H1 (cell line): ENCODE data around the gene SLC12A8. TPM values are rescaled to one million over a fixed set of nuclear protein-coding genes. Genes with fewer than 3 reads are reported as not detected.

ENCODE experiments used
- CTCF ChIA-PET: fragments of 300-600 bp; sonication (Branson Sonifier 250); formaldehyde crosslinking; loops from one replicate; lab custom pipeline; 2021; ENCODE audit not compliant: partially characterized antibody; lab: Charles Lee
- POLR2A ChIA-PET: fragments of 300-600 bp; sonication (Branson Sonifier 250); formaldehyde crosslinking; loops from one replicate; lab custom pipeline; 2021; ENCODE audit warnings: inconsistent platforms; ENCODE audit not compliant: partially characterized antibody; lab: Charles Lee
- DNase-seq, 2 experiments: peaks; one replicate each; pipeline versions ENCODE4 v3.0.0 to v3.0.0-alpha.2; 2010 to 2022; ENCODE audit warnings: low spot score in 2 of 2, low read depth in 1 of 2, mixed read lengths in 1 of 2
- FAIRE-seq: peaks from 2 replicates; lab custom pipeline; 2011; peaks lifted over from hg19 to GRCh38; lab: Jason Lieb, UNC
- H2AFZ ChIP-seq: 2 replicates; pipeline ENCODE4 v1.8.1; 2012; ENCODE audit warnings: low read length, inconsistent platforms
- H2AK5ac ChIP-seq: 2 replicates; pipeline ENCODE4 v1.6.1; 2013; ENCODE audit warnings: low read depth, low read length
- H2BK120ac ChIP-seq: replicated peaks from 2 replicates; pipeline ENCODE3; 2013; ENCODE audit warnings: low read depth, low read length, inconsistent platforms
- H2BK12ac ChIP-seq: 2 replicates; pipeline ENCODE4 v1.6.1; 2013; ENCODE audit warnings: low read depth, low read length
- H2BK15ac ChIP-seq: 2 replicates; pipeline ENCODE4 v1.6.1; 2013; ENCODE audit warnings: low read length
- H2BK20ac ChIP-seq: 2 replicates; pipeline ENCODE4 v1.6.1; 2013; ENCODE audit warnings: low read length
- H2BK5ac ChIP-seq: 2 replicates; pipeline ENCODE4 v1.6.1; 2013; ENCODE audit warnings: low read depth, low read length
- H3K14ac ChIP-seq: 2 replicates; pipeline ENCODE4 v1.6.1; 2013; ENCODE audit warnings: inconsistent platforms; ENCODE audit not compliant: insufficient read length
- H3K18ac ChIP-seq: 2 replicates; pipeline ENCODE4 v1.6.1; 2013; ENCODE audit warnings: low read length; ENCODE audit errors: extremely low read depth
- H3K23ac ChIP-seq: 2 replicates; pipeline ENCODE4 v1.6.1; 2013; ENCODE audit warnings: inconsistent platforms; ENCODE audit not compliant: insufficient read length
- H3K23me2 ChIP-seq: 2 replicates; pipeline ENCODE4 v1.6.1; 2013; ENCODE audit warnings: low read depth, low read length
- H3K27ac ChIP-seq: 2 replicates; pipeline ENCODE4 v1.6.1; 2011; ENCODE audit warnings: low read depth, low read length, inconsistent platforms
- H3K27me3 ChIP-seq, 4 experiments: replicated peaks in 1 of 4; 1 replicate in 1 of 4; 2 replicates in 3 of 4; pipeline versions ENCODE4 v1.6.1 to v1.8.1; 2011 to 2013; ENCODE audit warnings: low read length in 3 of 4, mild to moderate bottlenecking in 3 of 4, inconsistent platforms in 2 of 4, mixed read lengths in 2 of 4, moderate library complexity in 1 of 4; ENCODE audit not compliant: control insufficient read depth in 3 of 4, insufficient read depth in 3 of 4; ENCODE audit errors: extremely low read depth in 1 of 4
- H3K36me3 ChIP-seq, 4 experiments: 2 replicates each; pipeline versions ENCODE4 v1.6.1 to v1.8.1; 2011 to 2013; ENCODE audit warnings: mild to moderate bottlenecking in 4 of 4, low read length in 3 of 4, moderate library complexity in 2 of 4, control low read depth in 1 of 4, inconsistent platforms in 1 of 4; ENCODE audit not compliant: insufficient read depth in 4 of 4, control insufficient read depth in 2 of 4
- H3K4ac ChIP-seq: replicated peaks from 2 replicates; pipeline ENCODE3; 2013; ENCODE audit warnings: low read length, low read depth, mixed read lengths, inconsistent platforms; ENCODE audit not compliant: insufficient read length
- H3K4me1 ChIP-seq, 4 experiments: replicated peaks in 1 of 4; 1 replicate in 1 of 4; 2 replicates in 3 of 4; pipeline versions ENCODE4 v1.6.1 to v1.8.1; 2011 to 2013; ENCODE audit warnings: low read length in 3 of 4, inconsistent platforms in 2 of 4, mixed read lengths in 1 of 4; ENCODE audit not compliant: insufficient read depth in 4 of 4, control insufficient read depth in 3 of 4
- H3K4me2 ChIP-seq, 2 experiments: 2 replicates each; pipeline versions ENCODE4 v1.6.1 to v1.8.1; 2011 to 2013; ENCODE audit warnings: low read depth in 2 of 2, low read length in 2 of 2, control low read depth in 1 of 2, inconsistent platforms in 1 of 2, mild to moderate bottlenecking in 1 of 2; ENCODE audit not compliant: insufficient read depth in 1 of 2
- H3K4me3 ChIP-seq, 4 experiments: fragments of 200-600, 300-600 bp in 1 of 4; sonication (generic), shearing (Covaris generic), sonication (Bioruptor Twin) in 1 of 4; 2 replicates each; pipeline versions ENCODE4 v1.5.1 to v1.8.1; 2011 to 2016; ENCODE audit warnings: low read length in 4 of 4, low read depth in 3 of 4, control low read depth in 2 of 4, inconsistent platforms in 2 of 4, mild to moderate bottlenecking in 2 of 4, mixed read lengths in 1 of 4, moderate library complexity in 1 of 4; ENCODE audit not compliant: insufficient read depth in 2 of 4; ENCODE audit errors: extremely low read depth in 1 of 4
- H3K56ac ChIP-seq: replicated peaks from 2 replicates; pipeline ENCODE3; 2013; ENCODE audit warnings: low read depth, mild to moderate bottlenecking, mixed read lengths, low read length, inconsistent platforms; ENCODE audit not compliant: insufficient read length
- H3K79me1 ChIP-seq: 2 replicates; pipeline ENCODE4 v1.6.1; 2013; ENCODE audit warnings: low read depth, low read length, control low read depth
- H3K79me2 ChIP-seq, 2 experiments: 2 replicates each; pipeline versions ENCODE4 v1.6.1 to v1.8.1; 2012 to 2013; ENCODE audit warnings: low read length in 2 of 2, mild to moderate bottlenecking in 2 of 2, inconsistent platforms in 1 of 2; ENCODE audit not compliant: insufficient read depth in 2 of 2, control insufficient read depth in 1 of 2
- H3K9ac ChIP-seq, 4 experiments: replicated peaks in 1 of 4; 1 replicate in 1 of 4; 2 replicates in 3 of 4; pipeline versions ENCODE4 v1.6.1 to v1.8.1; 2011 to 2013; ENCODE audit warnings: low read depth in 3 of 4, low read length in 3 of 4, control low read depth in 2 of 4, mild to moderate bottlenecking in 2 of 4, moderate library complexity in 2 of 4, inconsistent platforms in 1 of 4; ENCODE audit errors: extremely low read depth in 1 of 4
- H3K9me3 ChIP-seq, 2 experiments: 2 replicates each; pipeline versions ENCODE4 v1.6.1 to v1.8.1; 2012 to 2013; ENCODE audit warnings: mild to moderate bottlenecking in 2 of 2, moderate library complexity in 2 of 2, control low read depth in 1 of 2, inconsistent platforms in 1 of 2, low read depth in 1 of 2, low read length in 1 of 2, mixed read lengths in 1 of 2; ENCODE audit not compliant: insufficient read depth in 2 of 2
- H4K20me1 ChIP-seq, 2 experiments: replicated peaks in 1 of 2; 2 replicates each; pipeline versions ENCODE3 to v1.8.1; 2011 to 2013; ENCODE audit warnings: inconsistent platforms in 2 of 2, low read length in 2 of 2, mild to moderate bottlenecking in 1 of 2; ENCODE audit not compliant: insufficient read depth in 2 of 2, control insufficient read depth in 1 of 2
- H4K5ac ChIP-seq: 2 replicates; pipeline ENCODE4 v1.6.1; 2013; ENCODE audit warnings: low read length, low read depth, mixed read lengths, inconsistent platforms; ENCODE audit not compliant: insufficient read length
- H4K8ac ChIP-seq: 2 replicates; pipeline ENCODE4 v1.8.0; 2013; ENCODE audit warnings: mild to moderate bottlenecking, moderate library complexity, low read length, inconsistent platforms; ENCODE audit not compliant: insufficient read depth; ENCODE audit errors: extremely low read depth
- H4K91ac ChIP-seq: replicated peaks from 2 replicates; pipeline ENCODE3; 2013; ENCODE audit warnings: low read length, mixed read lengths, inconsistent platforms; ENCODE audit not compliant: insufficient read length
- CHD2 ChIP-seq: IDR thresholded peaks from 2 replicates; pipeline ENCODE4 v1.6.1; 2012; ENCODE audit warnings: low read length, improper control_type of control experiment
- CTCF ChIP-seq, 3 experiments: IDR thresholded peaks; 1 replicate in 2 of 3; 2 replicates in 1 of 3; pipeline versions ENCODE4 v1.5.1 to v1.6.1; 2011; ENCODE audit warnings: low read length in 3 of 3, mild to moderate bottlenecking in 3 of 3, inconsistent platforms in 2 of 3, low read depth in 1 of 3, moderate library complexity in 1 of 3; ENCODE audit not compliant: insufficient read depth in 1 of 3; ENCODE audit errors: control extremely low read depth in 1 of 3
- HDAC2 ChIP-seq, 2 experiments: fragments of 300-600 bp in 1 of 2; sonication (generic) in 1 of 2; IDR thresholded peaks; 2 replicates each; pipeline ENCODE4 v1.6.1; 2011 to 2012; ENCODE audit warnings: low read depth in 2 of 2, low read length in 2 of 2, mild to moderate bottlenecking in 2 of 2, moderate library complexity in 2 of 2, borderline replicate concordance in 1 of 2, inconsistent platforms in 1 of 2
- JUN ChIP-seq: IDR thresholded peaks from 2 replicates; pipeline ENCODE4 v1.6.1; 2011; ENCODE audit warnings: low read depth, mild to moderate bottlenecking, improper control_type of control experiment, low read length
- MAX ChIP-seq: IDR thresholded peaks from 2 replicates; pipeline ENCODE4 v1.6.1; 2012; ENCODE audit warnings: inconsistent platforms
- SIX5 ChIP-seq: IDR thresholded peaks from 2 replicates; pipeline ENCODE4 v1.6.1; 2011; ENCODE audit warnings: mild to moderate bottlenecking, low read depth, low read length
- SRF ChIP-seq: IDR thresholded peaks from 2 replicates; pipeline ENCODE4 v1.6.1; 2011; ENCODE audit warnings: mild to moderate bottlenecking, low read depth, low read length, moderate library complexity
- WGBS, 2 experiments: shearing (Covaris generic) in 1 of 2; methylation state at CpG; one replicate each; pipeline versions ENCODE4 v1.1.6 to v1.1.7; 2013 to 2015; ENCODE audit warnings: low lambda C conversion rate in 2 of 2, mixed read lengths in 2 of 2, inconsistent platforms in 1 of 2, low coverage in 1 of 2, missing lambda C conversion rate in 1 of 2; ENCODE audit not compliant: insufficient replicate concordance in 2 of 2, insufficient coverage in 1 of 2, insufficient read length in 1 of 2; ENCODE audit errors: extremely low coverage in 1 of 2, missing lambda C conversion rate in 1 of 2; 5-methylcytosine and 5-hydroxymethylcytosine counted together
- polyA plus RNA-seq, 7 experiments: library from polyadenylated mRNA; depleted of rRNA in 3 of 7; stranded (reverse) in 5 of 7; unstranded in 2 of 7; fragments of >200 nt in 5 of 7; fragments of 200-250 nt in 2 of 7; gene quantifications; 1 replicate in 5 of 7; 2 replicates in 1 of 7; 4 replicates in 1 of 7; pipeline versions ENCODE4 v1.2.1 to v1.2.3, GENCODE V29; 2011 to 2013; ENCODE audit warnings: missing spikeins in 2 of 7, mixed read lengths in 2 of 7
- total RNA-seq: library from RNA; stranded (reverse); fragmentation: NEBNext Ultra II Directional; extraction: Animal tissue kit (Norgen Biotek cat#: 25700); gene quantifications from 2 replicates; pipeline ENCODE4 v1.2.1, GENCODE V29; 2021

The SLC12A8 gene
- total and polyA plus RNA-seq, 2 of the 8 experiments (the other 6 are each of a cell fraction or from before 2014, with no cell fraction given): 13.7 to 14.4 TPM

DNA sequence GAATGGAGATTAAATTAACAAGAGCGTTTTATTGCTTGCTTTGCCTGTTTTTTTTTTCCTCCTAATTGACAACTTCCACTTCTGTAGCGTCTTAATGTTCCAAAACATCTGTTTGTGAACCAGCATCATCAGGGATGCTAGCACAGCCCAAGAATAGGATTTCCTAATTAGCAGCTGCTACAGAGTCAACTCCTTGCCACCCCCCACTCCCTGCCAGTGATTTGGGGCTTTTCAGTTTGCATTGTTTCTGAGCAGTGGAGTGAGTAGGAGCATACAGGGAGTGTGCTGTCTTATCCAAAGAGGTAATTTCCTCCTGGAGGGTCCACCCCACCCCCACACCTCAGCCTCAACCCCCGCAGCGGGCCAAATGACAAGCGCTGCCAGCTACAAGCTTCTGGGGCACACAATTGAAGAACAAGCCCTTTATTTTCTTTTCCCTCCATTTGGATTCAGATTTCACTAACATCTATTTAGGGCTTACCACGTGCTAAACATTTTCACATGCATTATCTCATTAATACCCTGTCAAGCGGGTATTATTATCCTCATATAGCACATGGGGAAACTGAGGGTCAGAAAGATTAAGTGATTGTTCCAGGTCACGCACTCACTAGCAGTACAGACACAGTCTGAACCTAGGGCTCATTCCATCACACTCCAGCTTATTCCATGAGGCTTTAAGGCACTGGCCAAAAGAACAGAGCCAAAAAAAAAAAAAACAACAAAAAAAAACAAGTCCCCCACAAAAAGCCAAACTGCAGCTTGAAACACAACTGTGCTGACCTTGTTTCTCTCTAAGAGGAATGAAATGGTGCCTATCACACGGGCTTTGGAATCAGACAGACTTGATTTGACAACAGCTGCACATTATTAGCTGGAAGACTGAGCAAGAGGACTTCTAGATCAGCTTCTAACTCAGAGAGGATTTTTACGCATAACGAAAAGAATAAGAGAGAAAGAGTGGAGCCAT, 173.1 kb downstream of the SLC12A8 start:
- Histone ChIP-seq H3K14ac (no peak overlapping the region), H3K23ac (no peak overlapping the region), H4K91ac (no peak overlapping the region), H2BK20ac (peak overlapping the region; percentile 62), H4K8ac (no peak overlapping the region), H3K36me3 (no peaks in the 10 kb centered on the region), H2AFZ (no peak overlapping the region), H3K79me2 (peaks cover 0 to 7% of the 10 kb centered on the region in 2 experiments; a peak in 2 of 4 replicates), H3K9ac (no peak overlapping the region), H2BK12ac (no peak overlapping the region), H3K4me1 (peaks cover 10 to 22% (median 17%) of the 10 kb centered on the region in 4 experiments), H4K20me1 (no peaks in the 10 kb centered on the region), H3K23me2 (no peaks in the 10 kb centered on the region), H2BK5ac (no peak overlapping the region), H3K4me2 (0 out of 4 replicates have a peak overlapping the region, but pooled peaks of 1 of the 2 experiments have one; percentile 32), H3K27ac (no peak overlapping the region), H3K79me1 (0 out of 2 replicates have a peak, but pooled peaks cover 3% of the 10 kb centered on the region), H2AK5ac (peak overlapping the region; percentile 59; the same call in 1 of the 2 replicates), H3K9me3 (0 out of 4 replicates have a peak, but pooled peaks cover 0 to 3% of the 10 kb centered on the region in 2 experiments), H3K4ac (no peak overlapping the region), H2BK120ac (no peak overlapping the region), H3K18ac (no peak overlapping the region), H3K4me3 (peak overlapping the region in 2 of 4 experiments; percentile 3 to 11; a peak in 3 of 8 replicates), H2BK15ac (0 out of 2 replicates have a peak overlapping the region, but pooled peaks have one; percentile 61), H4K5ac (no peak overlapping the region), H3K27me3 (no peaks in the 10 kb centered on the region), H3K56ac (no peak overlapping the region)
- POLR2A ChIA-PET: interaction anchor here (0.6 to 1.1 kb wide), 2 partner anchors 10 to 45 kb away, joined by 3 read pairs; no protein-coding TSS in a partner anchor
- CTCF ChIA-PET: interaction anchor here (0.6 to 1.1 kb wide), 4 partner anchors 89 to 914 kb away, joined by 3 to 4 read pairs (median 3); no protein-coding TSS in a partner anchor
- no peak for FAIRE-seq
- 72% methylated on average over 11 of the region's 11 CpGs; no CpG with 5 or more reads in 1 of the 2 experiments for WGBS, 2 experiments
- no peak for DNase-seq
- TF ChIP-seq SRF: no peak
- TF ChIP-seq SIX5: no peak
- TF ChIP-seq MAX: no peak
- TF ChIP-seq JUN: no peak
- TF ChIP-seq CHD2: no peak
- TF ChIP-seq CTCF (IDR thresholded peaks at IDR 0.05; ENCODE audit: control extremely low read depth in 1 of 3, insufficient read depth in 1 of 3, low read depth in 1 of 3, low read length in 3 of 3): no peak
- TF ChIP-seq HDAC2 (IDR thresholded peaks at IDR 0.05; ENCODE audit: borderline replicate concordance in 1 of 2, low read depth in 2 of 2, low read length in 2 of 2): no peak
